Activated gamma-delta T cell treated with anti-CD3 and anti-CD28 coated beads, Interleukin-2, amount 50 U/mL, for 16 hours (primary cell): ENCODE results near the gene KIAA0930.

ENCODE experiments used
- DNase-seq: peaks from one replicate; pipeline ENCODE4 v3.0.0-alpha.2; 2020; ENCODE audit warnings: low read depth

Gene KIAA0930

GRCh38 chr22:45237065-45237990, 3.4 kb downstream of the KIAA0930 start:
- no peak for DNase-seq

GRCh38 chr22:45235851-45236342, 4.8 kb downstream of the KIAA0930 start:
- no peak for DNase-seq

GRCh38 chr22:45235101-45235777, 5.5 kb downstream of the KIAA0930 start:
- DNase-seq = no peak

GRCh38 chr22:45233827-45234226, 6.9 kb downstream of the KIAA0930 start:
- no peak for DNase-seq

- no peak for DNase-seq
Observed at GRCh38 chr22:45233386-45233785, 7.3 kb downstream of the KIAA0930 start.

GRCh38 chr22:45231293-45231692, 9.4 kb downstream of the KIAA0930 start:
- DNase-seq = no peak

- DNase-seq = no peak
Observed at GRCh38 chr22:45230026-45230721, 10.5 kb downstream of the KIAA0930 start.

- no peak for DNase-seq
Observed at GRCh38 chr22:45229181-45229580, 11.5 kb downstream of the KIAA0930 start.

GRCh38 chr22:45228401-45228754, 12.3 kb downstream of the KIAA0930 start:
- DNase-seq = no peak

GRCh38 chr22:45227645-45228400, 12.9 kb downstream of the KIAA0930 start:
- DNase-seq = no peak

- DNase-seq = no peak
Observed at GRCh38 chr22:45226503-45227186, 14.0 kb downstream of the KIAA0930 start.

- DNase-seq = no peak
Observed at GRCh38 chr22:45225732-45226502, 14.8 kb downstream of the KIAA0930 start.

GRCh38 chr22:45224988-45225731, 15.5 kb downstream of the KIAA0930 start:
- no peak for DNase-seq

- no peak for DNase-seq
Observed at GRCh38 chr22:45224331-45224730, 16.4 kb downstream of the KIAA0930 start.

- no peak for DNase-seq
Observed at GRCh38 chr22:45223304-45224117, 17.2 kb downstream of the KIAA0930 start.

GRCh38 chr22:45221201-45221600, 19.5 kb downstream of the KIAA0930 start:
- DNase-seq = no peak

- no peak for DNase-seq
Observed at GRCh38 chr22:45218976-45219375, 21.7 kb downstream of the KIAA0930 start.

- DNase-seq = no peak
Observed at GRCh38 chr22:45217806-45218205, 22.9 kb downstream of the KIAA0930 start.

GRCh38 chr22:45217345-45217744, 23.3 kb downstream of the KIAA0930 start:
- DNase-seq = no peak
